Activated naive CD4-positive, alpha-beta T cell treated with anti-CD3 and anti-CD28 coated beads for 36 hours (primary cell): ENCODE measurements around the gene LYL1. TPM values are rescaled to one million over a fixed set of nuclear protein-coding genes. Genes with fewer than 3 reads are reported as not detected.
A peak's percentile ranks its signal among the peaks of the same experiment; 100 is the strongest.

Experiments used
- CTCF ChIA-PET: fragments of 350-600 bp; sonication (Branson Sonifier 250); formaldehyde crosslinking; loops from one replicate; lab custom pipeline; 2021; ENCODE audit warnings: antibody characterized with exemption; lab: Charles Lee
- DNase-seq: peaks from one replicate; pipeline ENCODE4 v3.0.0-alpha.2; 2020
- H3K27ac Mint-ChIP-seq: one replicate; pipeline ENCODE4 v1.8.0; 2021; ENCODE audit warnings: mild to moderate bottlenecking, mixed read lengths
- H3K27me3 Mint-ChIP-seq: one replicate; pipeline ENCODE4 v1.8.0; 2021; ENCODE audit warnings: low read depth, mixed read lengths
- H3K36me3 Mint-ChIP-seq: one replicate; pipeline ENCODE4 v1.8.0; 2021; ENCODE audit warnings: low read depth, mixed read lengths
- H3K4me1 Mint-ChIP-seq: one replicate; pipeline ENCODE4 v1.8.0; 2021; ENCODE audit warnings: low read depth, mixed read lengths
- H3K4me3 Mint-ChIP-seq: one replicate; pipeline ENCODE4 v1.8.0; 2021; ENCODE audit warnings: mild to moderate bottlenecking, moderate library complexity, mixed read lengths
- H3K9me3 Mint-ChIP-seq: one replicate; pipeline ENCODE4 v1.8.0; 2021; ENCODE audit warnings: mixed read lengths
- intact Hi-C: fragments of 100-400 bp; cut with micrococcal nuclease; formaldehyde crosslinking; loops from one replicate; pipeline ENCODE4 v1.15.1; 2023
- total RNA-seq, 2 experiments: library from RNA; stranded (reverse); gene quantifications; one replicate each; pipeline ENCODE4 v1.2.3, GENCODE V29; 2021

LYL1 gene
- total RNA-seq, 2 experiments from 2014 or later, result 1.8 to 2.2 TPM

DNA sequence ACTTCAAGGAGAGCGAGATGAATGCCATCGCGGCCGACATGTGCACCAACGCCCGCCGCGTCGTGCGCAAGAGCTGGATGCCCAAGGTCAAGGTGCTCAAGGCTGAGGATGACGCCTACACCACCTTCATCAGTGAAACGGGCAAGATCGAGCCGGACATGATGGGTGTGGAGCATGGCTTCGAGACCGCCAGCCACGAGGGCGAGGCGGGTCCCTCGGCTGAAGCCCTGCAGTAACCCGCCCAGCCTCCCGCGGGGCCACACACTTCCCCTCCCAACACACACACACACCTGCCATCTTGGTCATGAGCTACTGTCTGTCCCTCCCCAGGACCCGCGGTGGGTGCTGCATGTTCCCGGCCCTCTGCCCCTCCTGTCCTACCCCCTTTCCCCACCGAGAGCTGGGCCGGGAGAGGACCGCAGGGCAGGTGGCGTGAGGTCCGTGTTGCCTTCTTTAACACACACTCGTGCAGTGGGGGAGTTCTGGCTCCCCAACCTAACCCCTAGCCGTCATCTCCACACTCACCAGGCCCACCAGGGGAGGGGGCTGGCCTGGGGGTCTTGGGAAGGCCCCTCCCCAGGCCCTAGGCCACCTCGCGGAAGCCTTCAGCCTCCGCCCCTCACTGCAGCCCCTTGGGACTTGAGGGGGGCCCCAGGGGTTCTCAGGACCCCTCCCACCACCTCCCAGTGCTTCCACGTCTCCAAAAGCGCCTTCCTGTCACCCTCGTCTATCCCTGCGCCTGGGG, 35.7 kb upstream of the LYL1 start:
- Mint-ChIP-seq H3K9me3 (no peaks in the 10 kb centered on the region), H3K36me3 (peaks cover 9% of the 10 kb centered on the region), H3K27me3 (no peaks in the 10 kb centered on the region), H3K4me3 (no peak overlapping the region), H3K27ac (no peak overlapping the region), H3K4me1 (peaks cover 5% of the 10 kb centered on the region)
- CTCF ChIA-PET, result interaction anchor here (0.6 kb wide), 1 partner anchor 161 kb away, joined by 5 read pairs; no protein-coding TSS in a partner anchor
- no peak for DNase-seq
- intact Hi-C loops, result no loop called here

GRCh38 chr19:13137290-13137794, 34.7 kb upstream of the LYL1 start:
- H3K4me3 Mint-ChIP-seq, result no peak overlapping the region
- CTCF ChIA-PET, result interaction anchor here (0.6 kb wide), 1 partner anchor 160 kb away, joined by 5 read pairs; no protein-coding TSS in a partner anchor
- no peak for DNase-seq
- no peaks in the 10 kb centered on the region for H3K27me3 Mint-ChIP-seq
- intact Hi-C loops, result no loop called here
- no peaks in the 10 kb centered on the region for H3K9me3 Mint-ChIP-seq
- no peak overlapping the region for H3K27ac Mint-ChIP-seq
- H3K36me3 Mint-ChIP-seq, result peaks cover 9% of the 10 kb centered on the region
- peaks cover 15% of the 10 kb centered on the region for H3K4me1 Mint-ChIP-seq

- Mint-ChIP-seq H3K4me3 (no peak overlapping the region), H3K4me1 (peaks cover 31% of the 10 kb centered on the region), H3K27ac (no peak overlapping the region), H3K36me3 (peaks cover 8% of the 10 kb centered on the region), H3K27me3 (no peaks in the 10 kb centered on the region), H3K9me3 (no peaks in the 10 kb centered on the region)
- CTCF ChIA-PET, result interaction anchor here (0.5 to 0.7 kb wide), 2 partner anchors 104 to 198 kb away, joined by 3 to 4 read pairs; no protein-coding TSS in a partner anchor
- DNase-seq, result no peak
- intact Hi-C loops, result no loop called here
Observed at GRCh38 chr19:13135068-13136062, 32.7 kb upstream of the LYL1 start.

DNA sequence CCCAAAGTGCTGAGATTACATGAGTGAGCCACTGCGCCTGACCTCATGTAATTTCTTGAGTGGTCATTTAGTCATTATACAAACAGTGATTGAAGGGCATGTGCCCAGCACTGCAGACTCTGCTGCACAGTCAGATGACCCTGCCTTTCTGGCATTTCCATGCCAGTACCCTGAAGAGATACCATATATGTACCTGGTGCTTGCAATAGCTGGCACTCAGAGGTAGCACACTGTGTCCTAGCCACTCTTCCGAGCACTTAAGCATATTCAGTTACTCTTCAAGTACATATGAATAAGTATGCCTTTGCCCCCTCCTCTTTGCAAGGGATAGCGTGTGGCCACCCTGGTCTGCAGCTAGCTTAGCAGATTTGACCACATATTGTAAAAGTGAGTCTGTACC, 32.0 kb upstream of the LYL1 start:
- H3K27me3 Mint-ChIP-seq, result no peaks in the 10 kb centered on the region
- no peaks in the 10 kb centered on the region for H3K9me3 Mint-ChIP-seq
- intact Hi-C loops, result no loop called here
- peaks cover 8% of the 10 kb centered on the region for H3K36me3 Mint-ChIP-seq
- H3K27ac Mint-ChIP-seq, result no peak overlapping the region
- CTCF ChIA-PET, result interaction anchor here (0.7 kb wide), 1 partner anchor 104 kb away, joined by 3 read pairs; no protein-coding TSS in a partner anchor
- DNase-seq, result no peak
- H3K4me1 Mint-ChIP-seq, result peaks cover 31% of the 10 kb centered on the region
- no peak overlapping the region for H3K4me3 Mint-ChIP-seq

GRCh38 chr19:13133241-13133870, 30.7 kb upstream of the LYL1 start:
- Mint-ChIP-seq H3K4me3 (no peak overlapping the region), H3K36me3 (peaks cover 8% of the 10 kb centered on the region), H3K9me3 (no peaks in the 10 kb centered on the region)

DNA sequence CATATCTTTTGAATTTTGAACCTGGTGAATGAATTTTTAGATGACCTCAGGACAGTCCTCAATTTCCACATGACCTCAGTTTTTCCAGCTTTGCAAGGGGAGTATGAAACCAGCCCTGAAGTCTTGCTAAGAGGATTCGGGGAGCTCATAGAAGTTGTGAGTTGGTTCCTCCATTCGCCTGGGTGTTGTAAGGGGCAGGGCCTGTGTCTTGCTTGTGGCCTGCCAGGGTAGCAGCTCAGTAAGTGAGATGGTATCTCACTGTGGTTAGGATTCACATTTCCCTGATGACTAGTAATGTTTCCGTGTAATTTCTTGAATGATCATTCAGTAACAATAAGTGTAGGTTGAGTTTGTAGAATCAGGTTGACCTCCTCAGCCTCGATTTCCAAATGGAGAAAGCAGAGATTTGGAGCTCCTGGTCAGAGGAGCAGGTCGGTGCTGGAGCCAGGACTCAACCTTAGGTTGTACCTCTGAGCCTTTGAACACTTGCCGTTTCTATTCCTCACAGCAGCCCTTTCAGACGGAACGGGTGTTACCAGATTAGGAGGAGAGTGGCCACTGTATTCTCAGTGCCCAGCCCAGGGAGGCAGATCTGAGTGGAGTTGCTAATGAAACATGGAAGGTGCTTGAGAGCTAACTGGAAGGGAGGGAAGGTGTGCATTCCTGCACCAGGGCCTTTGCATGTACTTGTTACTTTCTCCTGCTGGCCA, 30.0 kb upstream of the LYL1 start:
- Mint-ChIP-seq H3K27ac (peak overlapping the region; percentile 79), H3K4me1 (peaks cover 38% of the 10 kb centered on the region), H3K9me3 (no peaks in the 10 kb centered on the region), H3K36me3 (peaks cover 8% of the 10 kb centered on the region), H3K4me3 (no peak overlapping the region), H3K27me3 (no peaks in the 10 kb centered on the region)
- peak; percentile 51 for DNase-seq
- intact Hi-C loops, result no loop called here
- CTCF ChIA-PET, result interaction anchor here (0.6 to 1.4 kb wide), 3 partner anchors 24 to 33 kb away, joined by 3 to 4 read pairs (median 4); no protein-coding TSS in a partner anchor

More at GRCh38 chr19:13133241-13133870, 30.7 kb upstream of the LYL1 start:
- H3K4me1 Mint-ChIP-seq, result peaks cover 34% of the 10 kb centered on the region
- no peaks in the 10 kb centered on the region for H3K27me3 Mint-ChIP-seq
- DNase-seq, result no peak
- H3K27ac Mint-ChIP-seq, result peak overlapping the region; percentile 79
- CTCF ChIA-PET, result interaction anchor here (1.4 kb wide), 1 partner anchor 29 kb away, joined by 4 read pairs; no protein-coding TSS in a partner anchor
- intact Hi-C loops, result no loop called here

DNA sequence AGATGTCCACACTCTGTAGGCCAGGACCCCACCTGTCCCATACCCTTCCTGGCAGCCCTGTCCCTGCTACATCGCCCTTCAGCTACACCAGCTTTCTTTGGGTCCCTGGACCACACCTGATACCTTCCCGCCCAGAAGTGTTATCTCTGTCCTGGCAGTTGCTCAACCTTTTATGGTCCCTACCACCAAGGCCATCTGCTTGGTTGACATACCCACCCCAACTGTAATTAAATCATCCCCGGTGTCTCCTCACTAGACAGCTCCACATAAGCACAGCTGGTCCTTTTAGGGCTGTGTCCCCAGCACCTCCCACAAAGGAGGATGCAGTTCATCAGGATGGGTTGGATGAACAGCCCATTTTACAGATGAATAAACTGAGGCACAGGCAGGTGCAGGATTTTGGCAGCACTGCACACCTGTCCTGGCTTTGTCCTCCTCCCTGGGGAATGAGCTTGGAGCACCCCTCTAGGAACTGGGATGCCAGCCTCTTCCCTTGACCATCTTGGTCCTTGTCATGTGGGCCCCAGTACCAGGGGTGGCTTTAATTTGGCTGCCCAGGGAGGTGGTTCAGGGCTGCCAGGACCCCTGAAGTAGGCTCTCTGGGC, 28.3 kb upstream of the LYL1 start:
- Mint-ChIP-seq H3K27ac (peak overlapping the region; percentile 70), H3K36me3 (peaks cover 7% of the 10 kb centered on the region), H3K4me3 (no peak overlapping the region), H3K4me1 (peaks cover 39% of the 10 kb centered on the region), H3K9me3 (no peaks in the 10 kb centered on the region), H3K27me3 (no peaks in the 10 kb centered on the region)
- CTCF ChIA-PET, result no interaction called here
- intact Hi-C loops, result no loop called here
- no peak for DNase-seq

GRCh38 chr19:13129384-13129783, 26.7 kb upstream of the LYL1 start:
- no peak for DNase-seq
- Mint-ChIP-seq H3K9me3 (no peaks in the 10 kb centered on the region), H3K27ac (no peak overlapping the region), H3K27me3 (no peaks in the 10 kb centered on the region), H3K4me3 (no peak overlapping the region), H3K36me3 (peaks cover 8% of the 10 kb centered on the region), H3K4me1 (peaks cover 39% of the 10 kb centered on the region)
- intact Hi-C loops, result no loop called here
- CTCF ChIA-PET, result interaction anchor here (1.3 kb wide), 1 partner anchor 164 kb away, joined by 4 read pairs; no protein-coding TSS in a partner anchor

- intact Hi-C loops, result no loop called here
- Mint-ChIP-seq H3K4me1 (peaks cover 39% of the 10 kb centered on the region), H3K27ac (peak overlapping the region; percentile 37), H3K27me3 (no peaks in the 10 kb centered on the region), H3K4me3 (no peak overlapping the region), H3K36me3 (peaks cover 8% of the 10 kb centered on the region), H3K9me3 (no peaks in the 10 kb centered on the region)
- DNase-seq, result no peak
- CTCF ChIA-PET, result interaction anchor here (1.3 kb wide), 1 partner anchor 163 kb away, joined by 4 read pairs; no protein-coding TSS in a partner anchor
Observed at GRCh38 chr19:13128583-13128982, 25.9 kb upstream of the LYL1 start.

DNA sequence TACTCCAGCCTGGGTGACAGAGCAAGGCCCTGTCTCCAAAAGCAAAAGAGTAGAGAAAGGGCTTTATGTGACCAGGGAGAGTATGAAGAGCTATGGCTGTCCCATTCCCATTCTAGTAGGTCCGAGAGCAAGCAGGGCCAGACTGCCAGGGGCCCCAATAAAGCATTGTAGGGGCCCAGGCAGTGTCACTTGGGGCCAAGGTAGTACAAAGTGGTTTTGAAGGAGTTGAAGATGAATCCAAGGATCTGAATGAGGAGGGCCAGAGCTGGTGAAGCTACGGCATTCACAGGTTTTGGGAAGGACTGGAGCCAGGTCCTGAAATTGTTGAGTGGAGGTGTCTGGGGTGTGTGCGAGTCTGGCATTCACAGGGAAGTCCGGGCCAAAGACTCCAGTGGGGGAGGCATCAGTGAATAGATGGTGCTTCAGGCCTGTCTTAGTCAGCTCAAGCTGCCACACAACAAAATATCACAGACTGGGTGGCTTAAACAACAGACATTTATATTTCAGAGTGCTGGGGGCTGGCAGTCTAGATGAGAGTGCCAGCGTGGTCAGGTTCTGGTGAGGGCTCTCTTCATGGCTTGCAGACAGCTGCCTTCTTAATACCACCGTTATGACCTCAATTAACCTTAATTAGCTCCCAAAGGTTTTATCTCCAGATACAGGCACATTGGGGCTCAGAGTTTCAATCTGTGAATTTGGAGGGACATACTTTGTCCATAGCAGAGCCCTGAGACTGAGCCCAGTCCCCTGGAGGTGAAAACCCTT, 25.3 kb upstream of the LYL1 start:
- H3K27me3 Mint-ChIP-seq, result no peaks in the 10 kb centered on the region
- H3K27ac Mint-ChIP-seq, result no peak overlapping the region
- H3K4me1 Mint-ChIP-seq, result peaks cover 34% of the 10 kb centered on the region
- intact Hi-C loops, result no loop called here
- peaks cover 8% of the 10 kb centered on the region for H3K36me3 Mint-ChIP-seq
- DNase-seq, result no peak
- CTCF ChIA-PET, result interaction anchor here (0.6 kb wide), 1 partner anchor 32 kb away, joined by 4 read pairs; no protein-coding TSS in a partner anchor
- H3K9me3 Mint-ChIP-seq, result no peaks in the 10 kb centered on the region
- no peak overlapping the region for H3K4me3 Mint-ChIP-seq
